COLO668 (cell line): ENCODE data around the gene DKKL1.
"Not testable (repeated sequence)": the region's sequence is repeated elsewhere in the genome, so short reads cannot be mapped to it uniquely, and the experiment has no call there.

Experiments
- DNase-seq: peaks from one replicate; lab custom pipeline; 2025; ENCODE audit not compliant: unreplicated experiment; lab: John Stamatoyannopoulos, UW

The DKKL1 gene

GRCh38 chr19:49359851-49360820 is 3.5 kb upstream of the DKKL1 start:
- no peak for DNase-seq

- no peak for DNase-seq
Measured at GRCh38 chr19:49361438-49362047, 2.1 kb upstream of the DKKL1 start.

- DNase-seq, result no peak
Measured at GRCh38 chr19:49362048-49362928, 1.4 kb upstream of the DKKL1 start, which contains the start of gene TEAD2. Gene TEAD2 (minus strand): TSS chr19:49362416. CDS start chr19:49360075, 2,341 bp downstream.

GRCh38 chr19:49362929-49363267 is 779 bp upstream of the DKKL1 start:
- no peak for DNase-seq

DNA sequence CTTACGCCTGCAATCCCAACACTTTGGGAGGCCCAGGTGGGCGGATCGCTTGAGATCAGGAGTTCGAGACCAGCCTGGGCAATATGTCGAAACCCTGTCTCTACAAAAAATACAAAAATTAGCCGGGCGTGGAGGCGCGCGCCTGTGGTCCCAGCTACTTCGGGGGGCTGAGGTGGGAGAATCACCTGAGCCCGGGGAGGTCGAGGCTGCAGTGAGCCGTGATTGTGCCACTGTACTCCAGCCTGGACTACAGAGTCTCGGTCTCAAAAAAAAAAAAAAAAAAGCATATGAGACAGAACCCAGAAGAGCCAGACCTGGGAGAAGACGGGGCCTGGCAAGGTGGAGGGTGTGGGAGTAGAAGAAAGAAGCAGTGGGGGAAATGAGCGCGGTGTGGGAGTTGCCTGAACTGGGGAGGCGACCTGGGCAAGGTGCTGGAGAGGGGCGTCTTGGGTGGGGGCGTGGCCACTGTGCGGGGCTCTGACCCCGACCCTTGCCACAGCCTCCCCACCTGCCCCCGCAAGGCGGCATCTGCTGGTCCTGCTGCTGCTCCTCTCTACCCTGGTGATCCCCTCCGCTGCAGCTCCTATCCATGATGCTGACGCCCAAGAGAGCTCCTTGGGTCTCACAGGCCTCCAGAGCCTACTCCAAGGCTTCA is 533 bp downstream of the DKKL1 start:
- no peak for DNase-seq

DNA sequence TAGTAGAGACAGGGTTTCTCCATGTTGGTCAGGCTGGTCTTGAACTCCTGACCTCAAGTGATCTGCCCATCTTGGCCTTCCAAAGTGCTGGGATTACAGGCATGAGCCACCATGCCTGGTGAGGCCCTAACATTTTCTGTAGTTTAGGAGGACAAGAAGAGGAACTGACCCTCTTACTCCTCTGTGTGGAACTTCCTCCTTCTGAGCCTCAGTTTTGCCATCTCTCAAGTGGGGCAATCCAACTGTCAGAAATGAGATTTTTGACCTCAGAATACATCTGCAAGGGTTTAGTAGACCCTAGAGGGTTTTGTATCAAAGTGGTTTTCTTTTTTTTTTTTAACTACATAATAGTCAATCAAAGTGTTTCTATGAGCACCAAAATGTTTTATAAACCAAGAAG is 2.4 kb downstream of the DKKL1 start:
- no peak for DNase-seq

DNA sequence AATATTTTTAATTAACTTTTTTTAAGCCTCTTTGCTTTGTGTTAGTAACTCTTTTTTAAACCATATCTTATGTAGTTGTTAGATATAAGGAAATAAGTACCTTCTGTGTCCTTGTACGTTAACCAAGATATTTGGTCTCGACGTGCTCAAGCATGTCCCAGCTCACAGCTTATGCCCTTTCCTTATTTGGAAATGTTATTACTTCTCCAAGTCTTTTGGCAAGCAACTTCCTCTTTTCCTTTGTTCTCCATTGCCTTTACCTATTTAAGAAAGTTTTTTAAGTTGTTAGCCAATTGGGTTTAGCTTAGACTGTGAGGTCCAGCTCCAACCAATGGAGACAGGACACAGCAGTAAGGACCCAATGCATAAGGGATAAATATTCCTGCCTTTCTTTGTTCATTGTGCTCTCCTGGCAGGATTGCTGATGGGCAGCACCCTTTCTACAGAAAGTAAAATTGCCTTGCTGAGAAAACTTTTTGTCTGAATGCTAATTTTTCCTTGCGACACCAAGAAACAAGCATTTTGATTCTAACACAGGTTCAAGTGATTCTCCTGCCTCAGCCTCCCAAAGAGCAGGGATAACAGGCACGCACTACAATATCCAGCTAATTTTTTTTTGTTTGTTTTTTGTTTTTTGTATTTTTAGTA is 5.2 kb downstream of the DKKL1 start:
- no peak for DNase-seq

GRCh38 chr19:49371184-49371583 is 7.5 kb downstream of the DKKL1 start:
- DNase-seq, result no peak

GRCh38 chr19:49373174-49373573 is 9.5 kb downstream of the DKKL1 start:
- DNase-seq, result not testable (repeated sequence)

DNA sequence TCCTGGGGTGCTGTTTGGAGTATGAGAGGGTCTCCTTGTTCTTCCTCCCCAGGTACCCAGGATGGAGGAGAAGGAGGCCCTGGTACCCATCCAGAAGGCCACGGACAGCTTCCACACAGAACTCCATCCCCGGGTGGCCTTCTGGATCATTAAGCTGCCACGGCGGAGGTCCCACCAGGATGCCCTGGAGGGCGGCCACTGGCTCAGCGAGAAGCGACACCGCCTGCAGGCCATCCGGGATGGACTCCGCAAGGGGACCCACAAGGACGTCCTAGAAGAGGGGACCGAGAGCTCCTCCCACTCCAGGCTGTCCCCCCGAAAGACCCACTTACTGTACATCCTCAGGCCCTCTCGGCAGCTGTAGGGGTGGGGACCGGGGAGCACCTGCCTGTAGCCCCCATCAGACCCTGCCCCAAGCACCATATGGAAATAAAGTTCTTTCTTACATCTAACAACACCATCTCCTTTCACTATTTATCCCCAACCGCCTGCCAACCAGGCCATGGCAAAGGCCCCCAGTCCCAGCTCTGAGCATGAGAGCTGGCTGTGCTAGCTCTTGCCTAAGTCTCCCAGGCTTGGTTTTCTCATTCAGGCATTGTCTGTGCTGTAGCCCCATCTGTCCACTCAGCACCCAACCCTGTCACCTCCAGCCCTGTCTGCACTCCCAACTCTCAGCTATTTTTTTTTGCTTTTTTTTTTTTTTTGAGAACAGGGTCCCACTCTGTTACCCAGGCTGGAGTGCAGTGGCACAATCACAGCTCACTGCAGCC is 11.2 kb downstream of the DKKL1 start:
- no peak for DNase-seq

DNA sequence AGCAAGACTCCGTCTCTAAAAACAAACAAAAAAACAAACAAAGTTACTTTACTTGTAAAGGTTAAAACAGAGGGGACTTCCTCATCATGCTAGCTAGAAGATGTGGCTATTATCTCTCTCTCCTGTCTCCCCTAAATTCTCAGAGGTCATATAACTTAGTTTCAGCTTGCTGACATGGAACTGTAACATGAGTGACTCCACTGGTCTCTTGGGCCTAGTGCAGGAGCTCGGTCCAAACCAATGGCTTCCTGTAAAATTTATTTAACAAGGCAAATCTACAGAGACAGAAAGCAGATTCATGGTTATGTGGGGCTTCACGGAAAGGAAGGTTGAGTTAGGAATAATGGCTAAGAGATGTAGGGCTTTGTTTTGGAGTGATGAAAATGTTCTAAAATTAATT is 14.8 kb downstream of the DKKL1 start:
- DNase-seq, result no peak

DNA sequence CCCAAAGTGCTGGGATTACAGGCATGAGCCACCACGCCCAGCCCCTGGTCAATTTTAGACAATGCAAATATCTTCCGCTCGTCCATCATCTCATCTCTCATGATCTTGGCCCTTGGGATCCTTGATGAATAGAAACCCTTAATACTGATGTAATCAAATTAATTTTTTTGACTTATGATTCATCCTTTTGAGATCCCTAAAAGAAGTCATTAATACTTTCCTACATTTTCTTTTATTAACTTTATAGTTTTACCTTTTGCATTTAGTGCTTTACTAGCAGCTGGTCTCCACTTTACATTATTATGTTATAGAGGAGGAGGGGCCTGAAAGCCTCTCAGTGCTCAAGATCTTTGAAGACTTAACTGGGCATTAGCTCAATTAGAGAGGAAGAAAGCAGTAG is 16.7 kb downstream of the DKKL1 start:
- DNase-seq, result no peak

DNA sequence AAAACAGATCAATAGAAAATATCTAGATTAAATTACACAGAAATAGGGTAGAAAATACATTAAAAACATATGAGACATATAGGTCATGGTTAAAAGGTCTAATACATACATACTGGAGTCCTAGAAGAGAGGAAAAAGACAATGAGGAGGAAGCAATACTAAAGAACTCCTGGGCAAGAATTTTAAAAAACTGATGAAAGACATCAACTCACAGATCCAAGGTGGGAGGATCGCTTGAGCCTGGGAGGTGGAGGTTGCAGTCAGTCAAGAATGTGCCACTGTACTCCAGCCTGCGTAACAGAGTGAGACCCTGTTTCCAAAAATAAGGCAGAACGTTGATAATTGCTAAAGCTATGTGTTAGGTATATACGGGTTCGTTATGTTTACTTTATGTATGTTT is 19.0 kb downstream of the DKKL1 start:
- no peak for DNase-seq

GRCh38 chr19:49383599-49383998 is 19.9 kb downstream of the DKKL1 start:
- DNase-seq, result no peak

GRCh38 chr19:49387936-49388372 is 24.3 kb downstream of the DKKL1 start, which contains the start of gene KASH5:
Gene KASH5 (plus strand): TSS chr19:49388249. CDS start chr19:49390884, 2,635 bp downstream.
- no peak for DNase-seq

DNA sequence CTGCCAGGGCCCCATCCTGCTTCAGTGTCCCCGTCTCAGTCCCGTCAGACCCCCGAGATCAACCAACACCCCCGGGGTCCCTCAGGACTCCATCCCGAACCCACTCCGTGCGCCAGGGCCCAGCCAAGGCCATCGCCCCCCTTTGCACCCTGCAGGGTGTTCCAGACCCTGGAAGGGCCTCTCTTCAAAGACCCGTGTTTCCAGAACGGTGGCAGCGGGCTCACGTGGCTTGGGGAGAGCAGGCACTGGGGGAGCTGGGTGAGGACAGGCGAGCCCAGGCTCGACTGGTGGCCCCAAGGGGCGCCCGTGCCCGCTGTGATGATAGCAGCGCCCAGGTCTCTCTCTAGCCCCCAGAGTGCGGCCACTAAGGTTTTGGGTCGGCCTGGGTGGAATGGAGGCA is 25.7 kb downstream of the DKKL1 start:
- DNase-seq, result no peak

DNA sequence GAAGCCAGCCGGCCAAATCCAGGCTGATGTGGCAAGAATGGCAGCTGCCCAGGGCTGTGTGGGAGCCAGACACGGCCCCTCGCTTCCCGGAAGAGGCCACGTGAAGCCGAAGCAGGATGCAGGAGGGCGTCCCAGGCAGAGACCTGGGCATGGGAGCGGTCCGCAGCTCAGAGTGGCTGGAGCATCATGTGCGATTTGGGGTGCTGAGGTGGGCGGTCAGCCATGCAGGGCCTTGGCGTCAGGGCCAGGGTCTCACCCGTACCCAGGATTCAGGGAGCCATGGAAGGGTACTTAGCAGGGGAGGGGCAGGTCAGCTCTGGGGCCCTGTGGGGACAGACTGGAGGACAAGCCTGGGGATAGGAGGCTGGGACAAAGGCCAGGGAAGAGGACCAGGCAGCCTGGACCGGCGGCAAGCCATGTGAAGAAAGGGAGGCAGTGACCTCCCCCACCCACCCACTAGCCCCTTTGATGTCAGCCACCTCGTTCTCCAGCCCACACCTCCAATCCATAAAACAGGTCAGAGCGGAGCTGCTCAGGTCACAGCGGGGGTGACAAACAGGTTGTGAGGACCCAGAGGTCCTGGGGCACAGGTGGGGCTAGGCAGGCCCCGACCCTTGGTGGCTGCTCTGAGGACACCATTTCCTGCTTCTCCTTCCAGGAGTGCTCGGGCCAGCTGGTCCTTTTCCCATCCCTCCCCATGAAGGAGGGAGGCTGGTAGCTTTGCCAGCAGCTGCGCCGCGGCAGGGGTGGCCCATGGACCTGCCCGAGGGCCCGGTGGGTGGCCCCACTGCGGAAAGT is 26.7 kb downstream of the DKKL1 start:
- no peak for DNase-seq

DNA sequence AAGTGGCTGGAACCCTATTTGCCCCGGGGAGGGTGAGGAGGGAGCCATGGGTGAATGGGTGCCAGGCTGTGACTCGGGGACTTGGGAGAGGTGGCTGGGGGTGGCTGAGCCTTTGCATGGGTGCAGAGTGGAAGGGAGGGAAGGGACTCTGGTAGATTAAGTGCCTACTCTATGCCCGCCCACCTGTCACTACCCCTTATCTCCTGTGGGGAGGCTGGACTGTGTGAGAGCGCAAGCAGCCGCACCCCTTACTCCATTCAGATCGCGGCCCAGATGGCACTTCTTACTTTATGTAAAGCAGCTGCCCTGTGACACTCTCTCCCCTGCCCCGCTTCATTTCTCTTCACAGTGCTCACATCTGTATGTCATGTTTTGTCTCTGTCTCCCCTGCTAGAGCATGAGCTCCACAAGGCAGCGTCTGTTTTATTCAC is 27.3 kb downstream of the DKKL1 start:
- no peak for DNase-seq
